K562 (cell line): ENCODE data around the gene SPTBN4. TPM values are rescaled to one million over a fixed set of nuclear protein-coding genes. Genes with fewer than 3 reads are reported as not detected.

Source experiments
- ATAC-seq: fragments of 200-7000 bp; cut with Tn5 transposase; 3 replicates; pipeline ENCODE4 v1.9.1; 2020; ENCODE audit warnings: moderate library complexity
- BruUV-seq: library from RNA; stranded (reverse); fragments of 400-500 nt; replicated peaks from 2 replicates; lab custom pipeline; 2021; lab: Mats Ljungman, UMichigan
- CTCF ChIA-PET: fragments of 300-600 bp; formaldehyde crosslinking; extraction: SDS; loops from one replicate; lab custom pipeline; 2021; ENCODE audit warnings: low intra/inter-chr PET ratio; lab: Yijun Ruan, JAX
- POLR2A ChIA-PET: fragments of 300-600, 350-650 bp; sonication (Branson Sonifier 250); formaldehyde crosslinking; extraction: SDS; loops from one replicate; lab custom pipeline; 2021; ENCODE audit warnings: antibody characterized with exemption, inconsistent platforms; lab: Yijun Ruan, JAX
- DNase-seq, 4 experiments: peaks; one replicate each; pipeline versions ENCODE4 v3.0.0 to v3.0.0-alpha.2; 2011 to 2018; ENCODE audit warnings: low spot score in 3 of 4, mixed read lengths in 3 of 4; ENCODE audit errors: extremely low read depth in 1 of 4
- FAIRE-seq: peaks from 2 replicates; lab custom pipeline; 2011; peaks lifted over from hg19 to GRCh38; lab: Jason Lieb, UNC
- H2AFZ ChIP-seq: 2 replicates; pipeline ENCODE4 v1.6.0; 2011; ENCODE audit warnings: low read depth, low read length, control low read depth, inconsistent platforms
- H3K27ac ChIP-seq: fragments of 200-600 bp; 3 replicates; pipeline ENCODE4 v1.8.0; 2011; ENCODE audit warnings: low read depth, mild to moderate bottlenecking, control low read depth, inconsistent platforms, low read length, moderate library complexity, mixed read lengths; ENCODE audit errors: extremely low read depth
- H3K27me3 ChIP-seq, 2 experiments: fragments of 300-600 bp in 1 of 2; 2 replicates in 1 of 2; 3 replicates in 1 of 2; pipeline versions ENCODE4 v1.6.0 to v1.8.0; 2011; ENCODE audit warnings: inconsistent platforms in 2 of 2, low read length in 2 of 2, mild to moderate bottlenecking in 1 of 2, mixed read lengths in 1 of 2, moderate library complexity in 1 of 2; ENCODE audit not compliant: control insufficient read depth in 2 of 2, insufficient read depth in 2 of 2
- H3K36me3 ChIP-seq: fragments of 300-600 bp; 3 replicates; pipeline ENCODE4 v1.8.0; 2011; ENCODE audit warnings: mild to moderate bottlenecking, low read length, inconsistent platforms; ENCODE audit not compliant: control insufficient read depth, insufficient read depth
- H3K4me1 ChIP-seq, 2 experiments: fragments of 200-600 bp in 1 of 2; replicated peaks in 1 of 2; 2 replicates in 1 of 2; 3 replicates in 1 of 2; pipeline versions ENCODE4 v1.5.1 to v1.8.0; 2011; ENCODE audit warnings: inconsistent platforms in 2 of 2, low read length in 2 of 2, mild to moderate bottlenecking in 1 of 2, mixed read lengths in 1 of 2, moderate library complexity in 1 of 2; ENCODE audit not compliant: control insufficient read depth in 2 of 2, insufficient read depth in 2 of 2
- H3K4me2 ChIP-seq: 2 replicates; pipeline ENCODE4 v1.6.1; 2011; ENCODE audit warnings: low read length, control low read depth, inconsistent platforms, mixed read lengths; ENCODE audit not compliant: insufficient read depth
- H3K4me3 ChIP-seq: fragments of 200-600 bp; sonication (generic), shearing (Covaris generic); 2 replicates; pipeline ENCODE4 v1.5.1; 2016; ENCODE audit warnings: control low read depth, inconsistent platforms
- H3K79me2 ChIP-seq: fragments of 200-600 bp; 3 replicates; pipeline ENCODE4 v1.8.0; 2011; ENCODE audit warnings: low read length, inconsistent platforms; ENCODE audit not compliant: control insufficient read depth, insufficient read depth
- H3K9ac ChIP-seq, 2 experiments: 2 replicates each; pipeline versions ENCODE4 v1.6.0 to v1.6.1; 2011; ENCODE audit warnings: low read depth in 2 of 2, low read length in 2 of 2, control low read depth in 1 of 2, inconsistent platforms in 1 of 2, mild to moderate bottlenecking in 1 of 2, mixed read lengths in 1 of 2; ENCODE audit not compliant: insufficient read depth in 1 of 2
- H3K9me1 ChIP-seq: one replicate; pipeline ENCODE4 v1.6.0; 2011; ENCODE audit warnings: inconsistent platforms, mild to moderate bottlenecking, low read length, moderate library complexity; ENCODE audit not compliant: control insufficient read depth, insufficient read depth
- H3K9me3 ChIP-seq: replicated peaks from 2 replicates; pipeline ENCODE4 v1.5.1; 2011; ENCODE audit warnings: low read depth, low read length, inconsistent platforms; ENCODE audit not compliant: control insufficient read depth, insufficient read depth
- H4K20me1 ChIP-seq: replicated peaks from 2 replicates; pipeline ENCODE4 v1.6.1; 2011; ENCODE audit warnings: low read length, inconsistent platforms, mixed read lengths; ENCODE audit not compliant: control insufficient read depth, insufficient read depth
- ARID4B ChIP-seq: sonication (generic); formaldehyde crosslinking; IDR thresholded peaks from 2 replicates; pipeline ENCODE4 v1.8.0; 2022; ENCODE audit warnings: mild to moderate bottlenecking, missing genetic modification reagents
- FIP1L1 ChIP-seq: fragments of 200-400 bp; formaldehyde crosslinking; IDR thresholded peaks from 2 replicates; pipeline ENCODE4 v1.6.1; 2018; ENCODE audit warnings: mild to moderate bottlenecking, low read depth, low read length; ENCODE audit not compliant: poor library complexity, severe bottlenecking
- HMBOX1 ChIP-seq: sonication (generic); IDR thresholded peaks from 2 replicates; pipeline ENCODE4 v1.6.1; 2016
- POLR2G ChIP-seq: fragments of 200-400 bp; formaldehyde crosslinking; IDR thresholded peaks from 2 replicates; pipeline ENCODE4 v1.6.1; 2017; ENCODE audit warnings: low read depth, mild to moderate bottlenecking, antibody characterized with exemption, low read length, moderate library complexity
- RBFOX2 ChIP-seq: fragments of 200-400 bp; formaldehyde crosslinking; IDR thresholded peaks from 2 replicates; pipeline ENCODE4 v1.6.1; 2017; ENCODE audit warnings: low read depth, mild to moderate bottlenecking, low read length, moderate library complexity
- RBM14 ChIP-seq: fragments of 200-400 bp; formaldehyde crosslinking; IDR thresholded peaks from 2 replicates; pipeline ENCODE4 v1.6.1; 2018; ENCODE audit warnings: low read depth, mild to moderate bottlenecking, low read length, moderate library complexity, borderline replicate concordance; ENCODE audit not compliant: insufficient read depth
- SP2 ChIP-seq: IDR thresholded peaks from 2 replicates; pipeline ENCODE4 v1.6.1; 2011; ENCODE audit warnings: mild to moderate bottlenecking, low read depth, low read length, moderate library complexity; ENCODE audit not compliant: poor library complexity, severe bottlenecking; ENCODE audit errors: extremely low read depth
- USF1 ChIP-seq: sonication (generic); formaldehyde crosslinking; IDR thresholded peaks from 2 replicates; pipeline ENCODE4 v1.9.0; 2022; ENCODE audit warnings: mild to moderate bottlenecking, missing genetic modification reagents
- ZNF212 ChIP-seq: fragments of 450-650 bp; formaldehyde crosslinking; IDR thresholded peaks from 2 replicates; pipeline ENCODE4 v1.4.0; 2020; ENCODE audit warnings: mild to moderate bottlenecking
- WGBS: fragments of 100-300 bp; shearing (Covaris generic); methylation state at CpG from one replicate; pipeline ENCODE4 v1.1.6; 2016; ENCODE audit warnings: low coverage, mixed read lengths; ENCODE audit not compliant: insufficient coverage; ENCODE audit errors: missing lambda C conversion rate; 5-methylcytosine and 5-hydroxymethylcytosine counted together
- in situ Hi-C: fragments of 300-500 bp; cut with MboI; formaldehyde crosslinking; loops from 4 replicates; pipeline ENCODE4 v1.15.0; 2018; ENCODE audit warnings: inconsistent platforms, mixed read lengths
- intact Hi-C: fragments of 100-400 bp; cut with micrococcal nuclease; formaldehyde crosslinking; loops from 2 replicates; pipeline ENCODE4 v1.14.2; 2022
- polyA plus RNA-seq, 8 experiments: library from polyadenylated mRNA; depleted of rRNA in 4 of 8; stranded (reverse) in 5 of 8; unstranded in 3 of 8; fragments of >200 nt; fragmentation: Nextera tagmentation in 2 of 8; fragmentation: Illumina TruSeq in 1 of 8; extraction: Ambion mirVana in 2 of 8; extraction: Trizol in 1 of 8; gene quantifications; 2 replicates each; pipeline versions ENCODE4 v1.2.1 to v1.2.3, GENCODE V29; 2011 to 2014; ENCODE audit warnings: inconsistent platforms in 1 of 8, missing spikeins in 1 of 8
- total RNA-seq, 7 experiments: library from RNA; depleted of rRNA in 6 of 7; stranded (reverse); fragments of >200 nt in 6 of 7; fragmentation: Illumina TruSeq in 2 of 7; extraction: Trizol in 2 of 7; gene quantifications; 2 replicates each; pipeline versions ENCODE4 v1.2.1 to v1.2.3, GENCODE V29; 2011 to 2021; ENCODE audit warnings: low replicate concordance in 1 of 7

SPTBN4 gene
- total and polyA plus RNA-seq, 9 of the 15 experiments (the other 6 are each of a cell fraction or from before 2014, with no cell fraction given) = 0.01 to 1.5 (median 0.86) TPM

- TF ChIP-seq ARID4B (CRISPR knock-in tag) = no peak
Measured at GRCh38 chr19:40421993-40422747, 44.6 kb upstream of the SPTBN4 start (continued).

GRCh38 chr19:40422748-40423566, 43.8 kb upstream of the SPTBN4 start:
- TF ChIP-seq SP2 (no peak), RBM14 (0 out of 2 replicates have a peak, but pooled peaks have one; percentile 65), ZNF212 (no peak), FIP1L1 (peak; percentile 33), USF1 (CRISPR knock-in tag) (0 out of 2 replicates have a peak, but pooled peaks have one; percentile 8), HMBOX1 (no peak), POLR2G (0 out of 2 replicates have a peak, but pooled peaks have one; percentile 31), RBFOX2 (peak; percentile 58)
- BruUV-seq = no TSS peak
- no peak overlapping the region for H2AFZ ChIP-seq
- POLR2A ChIA-PET = interaction anchor here (0.6 to 5.7 kb wide), 7 partner anchors 9 to 31 kb away, joined by 3 to 34 read pairs (median 6); partner anchors contain the start of gene PRX
- H3K27ac ChIP-seq = no peak overlapping the region
- no peaks in the 10 kb centered on the region for H4K20me1 ChIP-seq
- no peaks in the 10 kb centered on the region for H3K9me1 ChIP-seq
- H3K4me2 ChIP-seq = no peak overlapping the region; the same call in 1 of the 2 replicates
- H3K79me2 ChIP-seq = peaks cover 41% of the 10 kb centered on the region
- WGBS = 90% methylated on average over 29 of the region's 31 CpGs
- H3K4me1 ChIP-seq = peaks cover 9 to 42% of the 10 kb centered on the region in 2 experiments; a peak in 4 of 5 replicates
- H3K4me3 ChIP-seq = no peak overlapping the region
- CTCF ChIA-PET = no interaction called here
- in situ Hi-C loops = no loop called here
- DNase-seq (no peak), ATAC-seq (no peak), FAIRE-seq (no peak)
- H3K36me3 ChIP-seq = peaks cover 13% of the 10 kb centered on the region; the same call in 2 of the 3 replicates
- H3K9me3 ChIP-seq = no peaks in the 10 kb centered on the region
- peak overlapping the region in 1 of 2 experiments; percentile 68; a peak in 1 of 4 replicates for H3K9ac ChIP-seq
- H3K27me3 ChIP-seq = no peaks in the 10 kb centered on the region
- intact Hi-C loops = no loop called here
